ENCODE measurements around the gene SCAPER.
"Not testable (repeated sequence)": the region's sequence is repeated elsewhere in the genome, so short reads cannot be mapped to it uniquely, and the experiment has no call there.

DNA sequence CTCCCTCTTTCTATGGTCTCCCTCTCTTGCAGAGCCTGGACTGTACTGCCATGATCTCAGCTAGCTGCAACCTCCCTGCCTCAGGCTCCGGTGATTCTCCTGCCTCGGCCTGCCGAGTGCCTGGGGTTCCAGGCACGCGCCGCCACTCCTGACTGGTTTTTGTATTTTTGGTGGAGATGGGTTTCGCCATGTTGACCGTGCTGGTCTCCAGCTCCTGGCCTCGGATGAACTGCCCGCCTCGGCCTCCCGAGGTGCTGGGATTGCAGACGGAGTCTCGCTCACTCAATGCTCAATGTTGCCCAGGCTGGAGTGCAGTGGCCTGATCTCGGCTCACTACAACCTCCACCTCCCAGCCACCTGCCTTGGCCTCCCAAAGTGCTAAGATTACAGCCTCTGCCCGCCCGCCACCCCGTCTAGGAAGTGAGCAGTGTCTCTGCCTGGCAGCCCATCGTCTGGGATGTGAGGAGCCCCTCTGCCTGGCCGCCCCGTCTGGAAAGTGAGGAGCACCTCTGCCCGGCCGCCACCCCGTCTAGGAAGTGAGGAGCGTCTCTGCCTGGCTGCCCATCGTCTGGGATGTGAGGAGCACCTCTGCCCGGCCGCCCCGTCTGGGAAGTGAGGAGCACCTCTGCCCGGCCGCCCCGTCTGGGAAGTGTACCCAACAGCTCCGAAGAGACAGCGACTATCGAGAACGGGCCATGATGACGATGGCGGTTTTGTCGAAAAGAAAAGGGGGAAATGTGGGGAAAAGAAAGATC lies 5.8 kb downstream of the SCAPER start:
- TF ChIP-seq, protein P1, sequence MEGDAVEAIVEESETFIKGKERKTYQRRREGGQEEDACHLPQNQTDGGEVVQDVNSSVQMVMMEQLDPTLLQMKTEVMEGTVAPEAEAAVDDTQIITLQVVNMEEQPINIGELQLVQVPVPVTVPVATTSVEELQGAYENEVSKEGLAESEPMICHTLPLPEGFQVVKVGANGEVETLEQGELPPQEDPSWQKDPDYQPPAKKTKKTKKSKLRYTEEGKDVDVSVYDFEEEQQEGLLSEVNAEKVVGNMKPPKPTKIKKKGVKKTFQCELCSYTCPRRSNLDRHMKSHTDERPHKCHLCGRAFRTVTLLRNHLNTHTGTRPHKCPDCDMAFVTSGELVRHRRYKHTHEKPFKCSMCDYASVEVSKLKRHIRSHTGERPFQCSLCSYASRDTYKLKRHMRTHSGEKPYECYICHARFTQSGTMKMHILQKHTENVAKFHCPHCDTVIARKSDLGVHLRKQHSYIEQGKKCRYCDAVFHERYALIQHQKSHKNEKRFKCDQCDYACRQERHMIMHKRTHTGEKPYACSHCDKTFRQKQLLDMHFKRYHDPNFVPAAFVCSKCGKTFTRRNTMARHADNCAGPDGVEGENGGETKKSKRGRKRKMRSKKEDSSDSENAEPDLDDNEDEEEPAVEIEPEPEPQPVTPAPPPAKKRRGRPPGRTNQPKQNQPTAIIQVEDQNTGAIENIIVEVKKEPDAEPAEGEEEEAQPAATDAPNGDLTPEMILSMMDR (IDR thresholded peaks at IDR 0.05), result not testable (repeated sequence)
- not testable (repeated sequence) for TF ChIP-seq POLR2A (IDR thresholded peaks at IDR 0.05)
